A549 (cell line): Measurements from ENCODE around the gene PRSS22.

ENCODE experiments used
- EP300 ChIP-seq, 2 experiments: fragments of >200 bp; sonication (Bioruptor Twin); formaldehyde crosslinking; IDR thresholded peaks; 2 replicates in 1 of 2; 3 replicates in 1 of 2; pipeline ENCODE4 v1.6.1; 2016 to 2017
- KDM1A ChIP-seq: fragments of 200-600 bp; sonication (generic); IDR thresholded peaks from 2 replicates; pipeline ENCODE4 v1.6.1; 2016; ENCODE audit warnings: low read depth, mild to moderate bottlenecking
- MAFK ChIP-seq: fragments of 450-650 bp; IDR thresholded peaks from 2 replicates; pipeline ENCODE4 v1.6.1; 2014; ENCODE audit not compliant: partially characterized antibody
- NFE2L2 ChIP-seq: fragments of 150-350 bp; conservative IDR thresholded peaks from 2 replicates; pipeline ENCODE4 v1.6.1; 2014; ENCODE audit warnings: low read length
- POLR2A ChIP-seq: IDR thresholded peaks from 2 replicates; pipeline ENCODE4 v1.6.1; 2012; ENCODE audit warnings: mild to moderate bottlenecking, low read length
- TFCP2L1 ChIP-seq: fragments of 250-450 bp; sonication (Bioruptor Pico); IDR thresholded peaks from 2 replicates; pipeline ENCODE4 v1.5.0; 2021; ENCODE audit warnings: mild to moderate bottlenecking
- TF ChIP-seq, protein P1 (sequence below): fragments of 450-650 bp; IDR thresholded peaks from 2 replicates; pipeline ENCODE4 v1.6.1; 2014; ENCODE audit warnings: antibody characterized with exemption
- TF ChIP-seq, protein P2 (sequence below): fragments of >200 bp; sonication (Bioruptor Twin); formaldehyde crosslinking; IDR thresholded peaks from 3 replicates; pipeline ENCODE4 v1.5.1; 2016

- TF ChIP-seq, protein P1, sequence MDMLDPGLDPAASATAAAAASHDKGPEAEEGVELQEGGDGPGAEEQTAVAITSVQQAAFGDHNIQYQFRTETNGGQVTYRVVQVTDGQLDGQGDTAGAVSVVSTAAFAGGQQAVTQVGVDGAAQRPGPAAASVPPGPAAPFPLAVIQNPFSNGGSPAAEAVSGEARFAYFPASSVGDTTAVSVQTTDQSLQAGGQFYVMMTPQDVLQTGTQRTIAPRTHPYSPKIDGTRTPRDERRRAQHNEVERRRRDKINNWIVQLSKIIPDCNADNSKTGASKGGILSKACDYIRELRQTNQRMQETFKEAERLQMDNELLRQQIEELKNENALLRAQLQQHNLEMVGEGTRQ: no peak
- TF ChIP-seq MAFK (no peak), TFCP2L1 (CRISPR knock-in tag) (no peak), POLR2A (no peak), KDM1A (no peak), EP300 (IDR thresholded peaks at IDR 0.05) (no peak), NFE2L2 (no peak)
- TF ChIP-seq, protein P2, sequence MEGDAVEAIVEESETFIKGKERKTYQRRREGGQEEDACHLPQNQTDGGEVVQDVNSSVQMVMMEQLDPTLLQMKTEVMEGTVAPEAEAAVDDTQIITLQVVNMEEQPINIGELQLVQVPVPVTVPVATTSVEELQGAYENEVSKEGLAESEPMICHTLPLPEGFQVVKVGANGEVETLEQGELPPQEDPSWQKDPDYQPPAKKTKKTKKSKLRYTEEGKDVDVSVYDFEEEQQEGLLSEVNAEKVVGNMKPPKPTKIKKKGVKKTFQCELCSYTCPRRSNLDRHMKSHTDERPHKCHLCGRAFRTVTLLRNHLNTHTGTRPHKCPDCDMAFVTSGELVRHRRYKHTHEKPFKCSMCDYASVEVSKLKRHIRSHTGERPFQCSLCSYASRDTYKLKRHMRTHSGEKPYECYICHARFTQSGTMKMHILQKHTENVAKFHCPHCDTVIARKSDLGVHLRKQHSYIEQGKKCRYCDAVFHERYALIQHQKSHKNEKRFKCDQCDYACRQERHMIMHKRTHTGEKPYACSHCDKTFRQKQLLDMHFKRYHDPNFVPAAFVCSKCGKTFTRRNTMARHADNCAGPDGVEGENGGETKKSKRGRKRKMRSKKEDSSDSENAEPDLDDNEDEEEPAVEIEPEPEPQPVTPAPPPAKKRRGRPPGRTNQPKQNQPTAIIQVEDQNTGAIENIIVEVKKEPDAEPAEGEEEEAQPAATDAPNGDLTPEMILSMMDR: no peak
These were observed 22.0 kb upstream of the PRSS22 start for GRCh38 chr16:2879854-2880508.
